HCT116 (cell line): ENCODE results near the gene CSPG4.

Source experiments
- CTCF ChIP-seq, 3 experiments: fragments of 200-600 bp in 1 of 3; sonication (generic) in 1 of 3; IDR thresholded peaks in 2 of 3; conservative IDR thresholded peaks in 1 of 3; 2 replicates each; pipeline ENCODE4 v1.5.1; 2012 to 2017; ENCODE audit warnings: low read depth in 2 of 3, low read length in 2 of 3, antibody characterized with exemption in 1 of 3, borderline replicate concordance in 1 of 3, control low read depth in 1 of 3, mild to moderate bottlenecking in 1 of 3, mixed read lengths in 1 of 3, mixed run types in 1 of 3, moderate library complexity in 1 of 3; ENCODE audit not compliant: insufficient read depth in 1 of 3
- YY1 ChIP-seq: IDR thresholded peaks from 2 replicates; pipeline ENCODE4 v1.6.1; 2011; ENCODE audit warnings: low read length, low read depth, moderate library complexity, mild to moderate bottlenecking; ENCODE audit not compliant: insufficient replicate concordance; ENCODE audit errors: extremely low read depth

GRCh38 chr15:75729326-75730069 is 16.9 kb upstream of the CSPG4 start:
- TF ChIP-seq CTCF (IDR thresholded peaks at IDR 0.05 in 2 of 3, conservative IDR thresholded peaks at IDR 0.05 in 1 of 3; ENCODE audit: borderline replicate concordance in 1 of 3, insufficient read depth in 1 of 3, low read depth in 2 of 3, low read length in 2 of 3) (no peak), YY1 (no peak)
